ENCODE data around the gene RAB25. TPM values are rescaled to one million over a fixed set of nuclear protein-coding genes. Genes with fewer than 3 reads are reported as not detected.
A peak's percentile ranks its signal among the peaks of the same experiment; 100 is the strongest.

The RAB25 gene
- total and polyA plus RNA-seq, 2 of the 13 experiments (the other 11 are each of a cell fraction or from before 2014, with no cell fraction given): 0.20 to 0.22 TPM

- TF ChIP-seq ZHX2 (IDR thresholded peaks at IDR 0.05; ENCODE audit: low read depth): no peak
- TF ChIP-seq ZHX2 (CRISPR knock-in tag; IDR thresholded peaks at IDR 0.05; ENCODE audit: borderline replicate concordance): no peak
- TF ChIP-seq THYN1 (CRISPR knock-in tag; IDR thresholded peaks at IDR 0.05; ENCODE audit: borderline replicate concordance, low read depth): no peak
- TF ChIP-seq GABPB1 (CRISPR knock-in tag; IDR thresholded peaks at IDR 0.05): peak; percentile 95
- TF ChIP-seq SKIL (CRISPR knock-in tag; IDR thresholded peaks at IDR 0.05; ENCODE audit: borderline replicate concordance): no peak
- TF ChIP-seq MYPOP (CRISPR knock-in tag; IDR thresholded peaks at IDR 0.05): peak; percentile 49; the same call in 1 of the 2 replicates
- peak; percentile 67 for TF ChIP-seq MEF2D (CRISPR knock-in tag; IDR thresholded peaks at IDR 0.05)
- TF ChIP-seq ZNF614 (CRISPR knock-in tag; IDR thresholded peaks at IDR 0.05; ENCODE audit: borderline replicate concordance): no peak
- peak; percentile 89 for TF ChIP-seq ZNF501 (CRISPR knock-in tag; IDR thresholded peaks at IDR 0.05)
- peak; percentile 95 for TF ChIP-seq ELF4 (CRISPR knock-in tag; IDR thresholded peaks at IDR 0.05; ENCODE audit: borderline replicate concordance)
- TF ChIP-seq ZNF558 (CRISPR knock-in tag; IDR thresholded peaks at IDR 0.05; ENCODE audit: borderline replicate concordance): 0 out of 2 replicates have a peak, but pooled peaks have one; percentile 8
- peak; percentile 44; the same call in 1 of the 2 replicates for TF ChIP-seq ZNF547 (CRISPR knock-in tag; IDR thresholded peaks at IDR 0.05)
- no peak; the same call in 1 of the 2 replicates for TF ChIP-seq RARA (CRISPR knock-in tag; IDR thresholded peaks at IDR 0.05)
- peak; percentile 93; the same call in 1 of the 2 replicates for TF ChIP-seq ZIK1 (CRISPR knock-in tag; IDR thresholded peaks at IDR 0.05; ENCODE audit: borderline replicate concordance, low read depth)
- TF ChIP-seq ZNF143 (CRISPR knock-in tag; IDR thresholded peaks at IDR 0.05): peak; percentile 100
- no peak for TF ChIP-seq PRDM4 (CRISPR knock-in tag; IDR thresholded peaks at IDR 0.05; ENCODE audit: borderline replicate concordance)
These were observed 6.3 kb upstream of the RAB25 start, which contains the start of gene LAMTOR2 (continued) for GRCh38 chr1:156054500-156055280.
